Naive thymus-derived CD4-positive, alpha-beta T cell (primary cell): Measurements from ENCODE around the gene DMWD. TPM values are rescaled to one million over a fixed set of nuclear protein-coding genes. Genes with fewer than 3 reads are reported as not detected.

Experiments used
- ATAC-seq: fragments of 150-1000 bp; cut with Tn5 transposase; 2 replicates; pipeline ENCODE4 v1.10.0; 2021; ENCODE audit warnings: mild to moderate bottlenecking, moderate library complexity
- CTCF ChIA-PET: fragments of 350-600 bp; sonication (Branson Sonifier 250); formaldehyde crosslinking; loops from one replicate; lab custom pipeline; 2021; ENCODE audit warnings: antibody characterized with exemption; lab: Charles Lee
- POLR2A ChIA-PET: fragments of 350-600 bp; sonication (Branson Sonifier 250); formaldehyde crosslinking; loops from one replicate; lab custom pipeline; 2021; ENCODE audit warnings: antibody characterized with exemption, inconsistent platforms; lab: Charles Lee
- DNase-seq, 9 donors: peaks; one replicate each; pipeline versions ENCODE4 v3.0.0 to v3.0.0-alpha.2; 2020 to 2022; ENCODE audit warnings: mixed read lengths in 1 of 9
- H3K27ac ChIP-seq: one replicate; pipeline ENCODE4 v1.7.0; 2013; ENCODE audit warnings: mild to moderate bottlenecking, low read depth, low read length, moderate library complexity
- H3K27me3 ChIP-seq, 2 donors: one replicate each; pipeline ENCODE4 v1.7.0; 2013; ENCODE audit warnings: low read length in 2 of 2, mild to moderate bottlenecking in 2 of 2, moderate library complexity in 2 of 2; ENCODE audit not compliant: control insufficient read depth in 2 of 2, insufficient read depth in 2 of 2
- H3K36me3 ChIP-seq, 3 experiments: 1 replicate in 2 of 3; 2 replicates in 1 of 3; pipeline ENCODE4 v1.7.0; 2013; ENCODE audit warnings: low read length in 3 of 3, mild to moderate bottlenecking in 3 of 3, moderate library complexity in 1 of 3; ENCODE audit not compliant: insufficient read depth in 3 of 3, control insufficient read depth in 2 of 3
- H3K4me1 ChIP-seq, 2 donors: one replicate each; pipeline ENCODE4 v1.7.0; 2013; ENCODE audit warnings: low read length in 2 of 2, mild to moderate bottlenecking in 2 of 2, moderate library complexity in 1 of 2; ENCODE audit not compliant: control insufficient read depth in 2 of 2, insufficient read depth in 2 of 2
- H3K4me3 ChIP-seq: 2 replicates; pipeline ENCODE4 v1.7.0; 2013; ENCODE audit warnings: mild to moderate bottlenecking, low read length
- H3K9me3 ChIP-seq, 3 experiments: 1 replicate in 2 of 3; 2 replicates in 1 of 3; pipeline ENCODE4 v1.7.0; 2013; ENCODE audit warnings: low read length in 3 of 3; ENCODE audit not compliant: control insufficient read depth in 2 of 3
- H3K27ac Mint-ChIP-seq, 9 donors: one replicate each; pipeline ENCODE4 v1.8.0; 2020 to 2022; ENCODE audit warnings: mixed read lengths in 9 of 9, mild to moderate bottlenecking in 8 of 9, moderate library complexity in 5 of 9, inconsistent platforms in 2 of 9
- H3K27me3 Mint-ChIP-seq, 5 donors: one replicate each; pipeline ENCODE4 v1.8.0; 2021 to 2022; ENCODE audit warnings: mixed read lengths in 5 of 5, mild to moderate bottlenecking in 1 of 5
- H3K36me3 Mint-ChIP-seq, 5 donors: one replicate each; pipeline ENCODE4 v1.8.0; 2020 to 2022; ENCODE audit warnings: mixed read lengths in 5 of 5, mild to moderate bottlenecking in 3 of 5, inconsistent platforms in 1 of 5
- H3K4me1 Mint-ChIP-seq, 7 donors: one replicate each; pipeline ENCODE4 v1.8.0; 2020 to 2022; ENCODE audit warnings: mixed read lengths in 7 of 7, mild to moderate bottlenecking in 3 of 7, inconsistent platforms in 1 of 7
- H3K4me3 Mint-ChIP-seq, 10 donors: one replicate each; pipeline ENCODE4 v1.8.0; 2020 to 2022; ENCODE audit warnings: mild to moderate bottlenecking in 10 of 10, mixed read lengths in 10 of 10, moderate library complexity in 6 of 10, inconsistent platforms in 2 of 10
- H3K9me3 Mint-ChIP-seq, 11 donors: one replicate each; pipeline ENCODE4 v1.8.0; 2020 to 2022; ENCODE audit warnings: mixed read lengths in 11 of 11, mild to moderate bottlenecking in 4 of 11, inconsistent platforms in 1 of 11, moderate library complexity in 1 of 11
- intact Hi-C, 2 donors: fragments of 100-400 bp; cut with micrococcal nuclease; formaldehyde crosslinking; loops; one replicate each; pipeline ENCODE4 v1.15.1; 2023
- polyA plus RNA-seq, 2 donors: library from polyadenylated mRNA; unstranded; fragments of 300-500 nt; fragmentation: Illumina TruSeq; gene quantifications; one replicate each; pipeline ENCODE4 v1.2.3, GENCODE V29; 2021
- total RNA-seq, 6 experiments: library from RNA in 5 of 6; stranded (reverse) in 5 of 6; gene quantifications; 1 replicate in 5 of 6; 2 replicates in 1 of 6; pipeline ENCODE4 v1.2.3 and lab custom pipeline; 2021 to 2026

The DMWD gene
- total and polyA plus RNA-seq, 7 experiments from 2014 or later = 3.7 to 43.2 (median 22.9) TPM

DNA sequence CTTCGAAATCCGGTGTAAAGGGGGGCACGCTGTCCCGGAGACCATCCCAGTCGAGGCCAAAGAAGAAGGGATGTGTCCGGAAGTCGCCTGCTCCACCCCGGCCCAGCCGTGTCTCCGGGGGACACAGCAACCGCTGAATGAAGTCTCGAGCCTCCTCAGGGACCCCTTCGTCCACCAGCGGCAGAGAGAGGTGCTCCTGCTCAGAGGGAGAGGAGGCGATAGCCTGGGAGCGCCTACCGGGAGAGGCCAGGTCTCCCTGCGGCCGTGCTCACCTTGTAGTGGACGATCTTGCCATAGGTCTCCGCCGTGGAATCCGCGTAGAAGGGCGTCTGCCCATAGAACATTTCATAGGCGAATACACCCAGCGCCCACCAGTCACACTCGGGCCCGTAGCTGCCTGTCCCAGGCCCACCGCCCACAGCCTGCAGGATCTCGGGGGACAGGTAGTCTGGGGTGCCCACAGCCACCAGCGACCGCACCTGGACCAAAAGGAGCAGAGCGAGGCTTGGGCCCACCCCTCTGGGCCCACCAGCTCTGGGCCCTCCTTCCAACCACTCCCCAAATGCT is 15.2 kb downstream of the DMWD start:
- ChIA-PET POLR2A (no interaction called here), CTCF (no interaction called here)
- H3K9me3 Mint-ChIP-seq = no peaks in the 10 kb centered on the region
- peaks cover 13 to 23% (median 18%) of the 10 kb centered on the region in 7 donors for H3K4me1 Mint-ChIP-seq
- Histone ChIP-seq H3K9me3 (no peaks in the 10 kb centered on the region), H3K27me3 (peaks cover 0 to 18% of the 10 kb centered on the region in 2 donors), H3K36me3 (peaks cover 0 to 15% (median 0%) of the 10 kb centered on the region in 3 experiments), H3K4me3 (no peak overlapping the region), H3K27ac (no peak overlapping the region), H3K4me1 (peaks cover 7 to 17% of the 10 kb centered on the region in 2 donors)
- DNase-seq (no peak), ATAC-seq (no peak)
- no peak overlapping the region for H3K27ac Mint-ChIP-seq
- intact Hi-C loops = no loop called here
- H3K27me3 Mint-ChIP-seq = peaks cover 15 to 35% (median 30%) of the 10 kb centered on the region in 5 donors
- peak overlapping the region in 1 of 10 donors; percentile 40 for H3K4me3 Mint-ChIP-seq
- H3K36me3 Mint-ChIP-seq = peaks cover 0 to 12% (median 10%) of the 10 kb centered on the region in 5 donors

DNA sequence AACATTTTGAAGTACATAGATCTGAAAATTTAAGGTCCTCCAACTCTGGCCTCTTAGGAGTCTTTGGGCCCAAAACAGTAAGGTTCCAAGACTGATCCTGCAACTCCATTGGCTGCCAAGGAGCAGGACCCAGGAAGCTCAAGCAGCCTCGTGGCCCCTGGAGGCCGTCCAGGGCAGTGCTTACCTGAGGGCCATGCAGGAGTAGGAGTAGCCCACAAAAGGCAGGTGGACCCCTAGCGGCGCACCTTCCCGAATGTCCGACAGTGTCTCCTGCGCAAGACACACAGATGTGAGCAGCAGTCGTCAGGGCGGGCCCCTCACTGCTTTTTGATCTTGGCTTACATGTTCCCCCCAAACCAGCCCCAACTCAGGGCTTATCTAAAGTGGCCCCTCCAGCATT is 17.9 kb downstream of the DMWD start:
- ChIA-PET CTCF (interaction anchor here (3.4 kb wide), 1 partner anchor 22 kb away, joined by 28 read pairs; no protein-coding TSS in a partner anchor), POLR2A (no interaction called here)
- DNase-seq (no peak), ATAC-seq (no peak)
- no peak overlapping the region for H3K27ac ChIP-seq
- H3K4me3 ChIP-seq = no peak overlapping the region
- peaks cover 0 to 15% (median 0%) of the 10 kb centered on the region in 3 experiments for H3K36me3 ChIP-seq
- Mint-ChIP-seq H3K4me3 (no peak overlapping the region), H3K9me3 (no peaks in the 10 kb centered on the region), H3K4me1 (peaks cover 11 to 26% (median 22%) of the 10 kb centered on the region in 7 donors), H3K36me3 (peaks cover 0 to 12% (median 10%) of the 10 kb centered on the region in 5 donors), H3K27ac (no peak overlapping the region), H3K27me3 (peaks cover 9 to 28% (median 18%) of the 10 kb centered on the region in 5 donors)
- intact Hi-C loops = loop anchor here in 1 of 2 donors (5.0 kb wide), 2 partner anchors 88 to 238 kb away; partner anchors contain the start of genes FOXA3 and SYMPK
- H3K4me1 ChIP-seq = peaks cover 10 to 21% of the 10 kb centered on the region in 2 donors
- H3K27me3 ChIP-seq = peaks cover 0 to 4% of the 10 kb centered on the region in 2 donors
- no peaks in the 10 kb centered on the region for H3K9me3 ChIP-seq

DNA sequence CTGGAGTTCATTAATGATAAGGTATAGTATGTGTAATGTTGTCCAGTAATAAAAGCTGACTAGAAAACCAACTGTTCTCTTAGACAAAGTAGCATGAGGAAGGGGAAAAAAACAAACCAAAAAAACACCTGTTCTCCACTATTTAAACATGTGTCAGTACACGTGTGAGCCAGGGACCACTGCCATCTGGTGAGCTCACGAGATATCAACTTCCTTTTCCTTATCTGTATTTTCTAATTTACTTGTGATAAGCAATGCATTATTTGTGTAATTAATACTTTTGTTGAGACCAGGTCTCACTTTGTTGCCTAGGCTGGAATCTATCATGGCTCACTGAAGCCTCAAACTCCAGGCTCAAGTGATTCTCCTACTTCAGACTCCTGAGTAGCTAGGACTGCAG is 19.3 kb downstream of the DMWD start:
- Mint-ChIP-seq H3K4me1 (peaks cover 0 to 16% (median 10%) of the 10 kb centered on the region in 7 donors), H3K27ac (no peak overlapping the region), H3K36me3 (peaks cover 0 to 8% (median 6%) of the 10 kb centered on the region in 5 donors), H3K27me3 (peaks cover 0 to 18% (median 8%) of the 10 kb centered on the region in 5 donors), H3K4me3 (no peak overlapping the region), H3K9me3 (no peaks in the 10 kb centered on the region)
- H3K27ac ChIP-seq = no peak overlapping the region
- ChIA-PET POLR2A (interaction anchor here (0.6 to 1.9 kb wide), 4 partner anchors 9 to 90 kb away, joined by 3 to 8 read pairs (median 4); partner anchors contain the start of gene DMPK), CTCF (interaction anchor here (1.0 to 3.4 kb wide), 2 partner anchors 24 to 44 kb away, joined by 4 to 28 read pairs; no protein-coding TSS in a partner anchor)
- ATAC-seq (no peak), DNase-seq (no peak)
- H3K4me1 ChIP-seq = peaks cover 6 to 13% of the 10 kb centered on the region in 2 donors
- intact Hi-C loops = loop anchor here in 1 of 2 donors (5.0 kb wide), 2 partner anchors 89 to 239 kb away; partner anchors contain the start of genes FOXA3 and SYMPK
- no peaks in the 10 kb centered on the region for H3K9me3 ChIP-seq
- H3K4me3 ChIP-seq = no peak overlapping the region
- peaks cover 0 to 15% (median 0%) of the 10 kb centered on the region in 3 experiments for H3K36me3 ChIP-seq
- H3K27me3 ChIP-seq = no peaks in the 10 kb centered on the region

DNA sequence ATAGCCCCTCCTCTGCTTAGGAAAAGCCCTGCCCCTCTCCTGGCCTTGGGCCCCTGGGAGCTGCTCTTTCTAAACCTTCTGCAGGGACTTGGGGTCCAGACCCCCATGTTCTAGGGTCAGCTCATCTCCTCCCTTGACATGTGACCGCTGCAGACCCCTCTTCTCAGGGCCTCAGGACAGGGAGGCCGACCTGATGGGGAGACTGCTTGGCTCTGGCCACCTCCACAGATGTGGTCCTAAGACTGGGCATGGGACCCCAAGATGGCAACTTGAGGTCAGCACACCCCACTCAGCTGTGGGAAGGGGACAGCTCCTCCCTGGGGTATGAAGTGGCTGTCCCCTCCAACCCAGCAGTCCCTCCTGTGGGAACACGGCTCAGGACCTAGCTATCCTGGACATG is 19.7 kb downstream of the DMWD start:
- Mint-ChIP-seq H3K27ac (no peak overlapping the region), H3K36me3 (peaks cover 0 to 8% (median 6%) of the 10 kb centered on the region in 5 donors), H3K4me3 (no peak overlapping the region), H3K27me3 (peaks cover 0 to 19% (median 7%) of the 10 kb centered on the region in 5 donors), H3K4me1 (peaks cover 0 to 16% (median 8%) of the 10 kb centered on the region in 7 donors), H3K9me3 (no peaks in the 10 kb centered on the region)
- Histone ChIP-seq H3K4me3 (no peak overlapping the region), H3K9me3 (no peaks in the 10 kb centered on the region), H3K27me3 (no peaks in the 10 kb centered on the region), H3K36me3 (peaks cover 0 to 14% (median 0%) of the 10 kb centered on the region in 3 experiments), H3K27ac (no peak overlapping the region), H3K4me1 (peaks cover 8 to 13% of the 10 kb centered on the region in 2 donors)
- ChIA-PET POLR2A (interaction anchor here (0.6 to 1.9 kb wide), 4 partner anchors 10 to 113 kb away, joined by 3 to 8 read pairs (median 4); partner anchors contain the start of gene DMPK), CTCF (interaction anchor here (1.0 to 3.4 kb wide), 2 partner anchors 24 to 44 kb away, joined by 4 to 28 read pairs; no protein-coding TSS in a partner anchor)
- ATAC-seq = no peak
- intact Hi-C loops = loop anchor here in 1 of 2 donors (5.0 kb wide), 2 partner anchors 89 to 239 kb away; partner anchors contain the start of genes FOXA3 and SYMPK
- DNase-seq = no peak

DNA sequence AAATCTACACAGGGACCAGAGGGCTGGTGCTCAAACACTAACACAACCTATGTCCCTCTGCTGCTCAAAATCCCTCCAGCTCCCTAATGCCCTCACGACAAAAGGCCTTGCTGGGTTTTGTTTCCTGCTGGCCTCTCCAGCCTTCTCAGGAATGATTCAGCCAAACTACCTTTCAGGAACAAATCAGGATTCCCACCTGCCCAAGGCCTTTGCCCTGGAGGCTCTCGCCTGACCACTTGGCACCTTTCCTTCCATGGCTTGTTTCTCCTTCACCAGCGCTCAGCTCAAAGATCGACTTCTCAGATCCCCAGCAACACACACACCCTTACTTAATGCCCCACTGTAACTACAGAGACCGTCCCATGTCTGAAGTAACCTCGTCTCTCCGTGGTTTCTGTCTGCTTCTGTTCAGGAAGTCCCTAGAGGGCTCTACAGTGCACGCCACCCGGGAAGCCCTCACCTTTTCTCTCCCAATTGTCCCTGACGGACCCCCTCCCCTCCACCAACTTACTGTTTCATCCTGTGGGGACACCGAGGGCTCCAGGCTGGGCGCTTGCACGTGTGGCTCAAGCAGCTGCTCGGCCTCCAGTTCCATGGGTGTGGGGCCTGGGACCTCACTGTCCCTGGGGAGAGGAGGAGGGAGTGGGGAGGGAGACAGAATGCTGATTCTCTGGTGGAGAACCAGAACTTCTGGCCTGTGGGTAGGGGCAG is 20.4 kb downstream of the DMWD start:
- Mint-ChIP-seq H3K27ac (peak overlapping the region in 3 of 9 donors; percentile 9 to 71 (median 14)), H3K36me3 (peaks cover 0 to 8% (median 6%) of the 10 kb centered on the region in 5 donors)

More for the DNA sequence above, 20.4 kb downstream of the DMWD start:
- intact Hi-C loops = loop anchor here in 1 of 2 donors (5.0 kb wide), 2 partner anchors 90 to 240 kb away; partner anchors contain the start of genes FOXA3 and SYMPK
- POLR2A ChIA-PET = interaction anchor here (0.6 to 1.9 kb wide), 4 partner anchors 10 to 114 kb away, joined by 3 to 8 read pairs (median 4); partner anchors contain the start of gene DMPK
- H3K4me1 Mint-ChIP-seq = peaks cover 0 to 16% (median 8%) of the 10 kb centered on the region in 7 donors
- H3K27me3 Mint-ChIP-seq = peaks cover 0 to 22% (median 7%) of the 10 kb centered on the region in 5 donors
- Histone ChIP-seq H3K9me3 (no peaks in the 10 kb centered on the region), H3K4me1 (peaks cover 9 to 13% of the 10 kb centered on the region in 2 donors), H3K27me3 (no peaks in the 10 kb centered on the region), H3K27ac (no peak overlapping the region), H3K36me3 (peaks cover 0 to 7% (median 0%) of the 10 kb centered on the region in 3 experiments), H3K4me3 (no peak overlapping the region)
- H3K4me3 Mint-ChIP-seq = peak overlapping the region in 5 of 10 donors; percentile 18 to 55 (median 23)
- CTCF ChIA-PET = interaction anchor here (1.0 to 3.4 kb wide), 2 partner anchors 25 to 45 kb away, joined by 4 to 28 read pairs; no protein-coding TSS in a partner anchor
- no peak for DNase-seq
- no peaks in the 10 kb centered on the region for H3K9me3 Mint-ChIP-seq
- ATAC-seq = no peak
